H7 (cell line): Measurements from ENCODE around the gene JPT2. TPM values are rescaled to one million over a fixed set of nuclear protein-coding genes. Genes with fewer than 3 reads are reported as not detected.

Experiments used
- DNase-seq: peaks from one replicate; pipeline ENCODE4 v3.0.0; 2012
- H3K27me3 ChIP-seq: 2 replicates; pipeline ENCODE4 v1.6.0; 2011; ENCODE audit warnings: mild to moderate bottlenecking, low read length; ENCODE audit not compliant: control insufficient read depth, insufficient read depth
- H3K36me3 ChIP-seq: replicated peaks from 2 replicates; pipeline ENCODE4 v1.5.1; 2011; ENCODE audit warnings: low read length; ENCODE audit not compliant: control insufficient read depth, insufficient read depth
- H3K4me3 ChIP-seq: 2 replicates; pipeline ENCODE4 v1.5.1; 2011; ENCODE audit warnings: low read depth, mild to moderate bottlenecking, control low read depth, low read length, moderate library complexity; ENCODE audit not compliant: insufficient read depth
- total RNA-seq: library from RNA; depleted of rRNA; stranded (reverse); fragments of >200 nt; shearing (Covaris generic); gene quantifications from 2 replicates; pipeline ENCODE4 v1.2.3, GENCODE V29; 2014

The JPT2 gene
- total RNA-seq, 1 experiment from 2014 or later: 126 TPM

GRCh38 chr16:1642148-1642547 is 35.9 kb upstream of the JPT2 start:
- H3K36me3 ChIP-seq: peaks cover 27% of the 10 kb centered on the region

DNA sequence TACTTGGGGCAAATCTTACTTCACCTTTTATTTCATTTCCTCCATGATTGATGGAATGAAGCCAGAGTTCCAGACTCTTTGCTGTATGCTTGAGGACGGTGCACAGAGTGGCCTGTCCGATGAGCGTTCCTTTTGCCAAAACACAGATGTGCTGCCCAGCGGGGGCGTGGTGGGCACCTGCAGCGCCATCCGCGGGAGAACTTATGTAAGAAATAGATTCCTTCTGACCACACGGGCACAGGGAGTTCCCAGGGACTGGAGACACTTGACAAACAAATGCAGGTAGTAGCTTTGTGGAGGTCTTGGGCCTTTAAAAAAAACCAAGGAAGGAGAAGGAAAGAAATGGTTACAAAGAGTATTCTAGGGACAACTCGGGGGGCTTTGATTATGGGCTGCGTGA is 35.3 kb upstream of the JPT2 start:
- DNase-seq: no peak
- Histone ChIP-seq H3K36me3 (peaks cover 27% of the 10 kb centered on the region), H3K27me3 (no peaks in the 10 kb centered on the region), H3K4me3 (no peak overlapping the region)

More at GRCh38 chr16:1642148-1642547, 35.9 kb upstream of the JPT2 start:
- Histone ChIP-seq H3K27me3 (no peaks in the 10 kb centered on the region), H3K4me3 (no peak overlapping the region)
- DNase-seq: no peak

DNA sequence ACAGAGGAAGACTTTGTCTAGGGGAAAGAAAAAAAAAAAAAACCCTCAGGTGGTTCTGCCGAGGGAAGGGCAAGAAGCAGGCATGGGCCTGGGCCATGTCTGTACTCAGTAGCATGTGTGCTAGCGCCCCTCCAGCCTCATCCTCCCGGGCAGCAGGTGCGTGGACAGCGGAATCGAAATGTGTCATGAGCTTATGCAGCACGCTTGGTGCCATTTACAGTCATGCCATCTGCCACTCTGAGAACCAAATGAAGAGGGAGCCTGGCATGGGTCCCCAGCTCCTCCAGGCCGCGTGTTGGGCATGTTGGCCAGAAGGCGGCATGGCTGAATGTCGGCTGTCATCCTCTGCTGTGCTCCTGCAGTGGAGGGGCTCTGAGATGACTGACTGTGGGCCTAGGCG is 34.6 kb upstream of the JPT2 start:
- Histone ChIP-seq H3K4me3 (no peak overlapping the region), H3K36me3 (peaks cover 24% of the 10 kb centered on the region), H3K27me3 (no peaks in the 10 kb centered on the region)
- no peak for DNase-seq

GRCh38 chr16:1645914-1646525 is 32.1 kb upstream of the JPT2 start:
- Histone ChIP-seq H3K4me3 (no peak overlapping the region), H3K36me3 (peaks cover 17% of the 10 kb centered on the region), H3K27me3 (no peaks in the 10 kb centered on the region)
- DNase-seq: no peak

DNA sequence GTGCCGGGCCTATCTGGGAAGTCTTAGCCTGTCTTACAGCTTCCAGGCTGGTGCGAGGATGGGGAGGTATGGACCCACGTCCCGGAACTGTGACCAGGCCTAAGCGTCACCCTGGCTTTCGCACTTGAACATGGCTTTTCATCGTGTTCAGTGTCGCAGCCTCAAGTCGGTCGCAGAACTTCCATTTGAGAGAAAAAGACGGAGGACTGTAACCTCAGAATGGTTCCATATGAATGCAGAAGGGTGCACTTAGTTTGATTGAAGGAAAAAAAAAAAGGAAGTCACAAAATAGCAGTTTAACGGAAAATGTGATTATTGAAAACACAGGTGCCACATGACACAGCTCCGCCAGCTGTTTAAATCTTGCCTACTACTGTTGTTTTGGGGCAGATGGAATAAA is 30.2 kb upstream of the JPT2 start:
- DNase-seq: no peak
- Histone ChIP-seq H3K36me3 (peaks cover 19% of the 10 kb centered on the region), H3K27me3 (no peaks in the 10 kb centered on the region), H3K4me3 (no peak overlapping the region)

DNA sequence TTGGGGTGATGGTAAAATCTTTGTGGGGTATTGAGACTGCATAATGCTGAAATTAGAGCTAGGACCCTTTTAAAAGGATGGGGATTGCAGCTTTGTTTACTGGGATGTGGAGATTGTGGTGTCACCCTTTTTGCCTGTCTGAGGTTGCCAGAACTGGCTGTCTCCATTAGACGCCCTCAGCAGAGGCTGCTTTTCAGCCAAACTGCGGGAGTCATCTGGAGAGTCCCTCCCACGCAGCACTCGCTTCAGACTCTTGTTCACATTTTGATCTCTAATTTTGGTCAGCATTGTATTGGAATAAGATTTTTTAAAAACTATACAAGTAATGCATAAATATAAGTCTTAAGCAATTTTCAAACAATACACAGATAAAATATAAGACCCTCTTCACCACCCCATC is 27.9 kb upstream of the JPT2 start:
- peaks cover 25% of the 10 kb centered on the region for H3K36me3 ChIP-seq
- no peak for DNase-seq
- no peak overlapping the region for H3K4me3 ChIP-seq
- H3K27me3 ChIP-seq: no peaks in the 10 kb centered on the region

- peaks cover 26% of the 10 kb centered on the region for H3K36me3 ChIP-seq
- no peak for DNase-seq
- no peak overlapping the region for H3K4me3 ChIP-seq
- H3K27me3 ChIP-seq: no peaks in the 10 kb centered on the region
Observed at GRCh38 chr16:1651094-1651973, 26.7 kb upstream of the JPT2 start.

DNA sequence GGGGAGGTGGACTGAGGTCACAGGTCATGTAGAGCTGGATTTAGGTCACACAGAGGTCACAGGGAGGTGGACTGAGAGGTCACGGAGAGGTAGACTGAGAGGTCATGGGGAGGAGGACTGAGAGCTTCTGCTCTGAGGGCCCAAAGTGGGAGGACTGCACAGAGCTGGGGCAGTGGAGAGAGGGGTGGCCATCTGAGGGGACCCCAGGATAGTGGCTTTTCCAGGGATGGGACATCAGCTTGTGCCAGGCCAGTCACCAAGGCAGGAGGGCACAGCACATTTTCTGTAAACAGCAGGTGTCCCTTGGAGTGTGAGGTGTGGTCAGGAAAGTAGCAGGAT is 26.1 kb upstream of the JPT2 start:
- no peak for DNase-seq
- Histone ChIP-seq H3K4me3 (no peak overlapping the region), H3K27me3 (no peaks in the 10 kb centered on the region), H3K36me3 (peaks cover 26% of the 10 kb centered on the region)

GRCh38 chr16:1653023-1653422 is 25.1 kb upstream of the JPT2 start:
- H3K36me3 ChIP-seq: peaks cover 26% of the 10 kb centered on the region
- H3K27me3 ChIP-seq: no peaks in the 10 kb centered on the region
- no peak for DNase-seq
- no peak overlapping the region for H3K4me3 ChIP-seq

GRCh38 chr16:1654505-1655268 is 23.4 kb upstream of the JPT2 start:
- Histone ChIP-seq H3K27me3 (no peaks in the 10 kb centered on the region), H3K4me3 (no peak overlapping the region), H3K36me3 (peaks cover 27% of the 10 kb centered on the region)
- DNase-seq: no peak

DNA sequence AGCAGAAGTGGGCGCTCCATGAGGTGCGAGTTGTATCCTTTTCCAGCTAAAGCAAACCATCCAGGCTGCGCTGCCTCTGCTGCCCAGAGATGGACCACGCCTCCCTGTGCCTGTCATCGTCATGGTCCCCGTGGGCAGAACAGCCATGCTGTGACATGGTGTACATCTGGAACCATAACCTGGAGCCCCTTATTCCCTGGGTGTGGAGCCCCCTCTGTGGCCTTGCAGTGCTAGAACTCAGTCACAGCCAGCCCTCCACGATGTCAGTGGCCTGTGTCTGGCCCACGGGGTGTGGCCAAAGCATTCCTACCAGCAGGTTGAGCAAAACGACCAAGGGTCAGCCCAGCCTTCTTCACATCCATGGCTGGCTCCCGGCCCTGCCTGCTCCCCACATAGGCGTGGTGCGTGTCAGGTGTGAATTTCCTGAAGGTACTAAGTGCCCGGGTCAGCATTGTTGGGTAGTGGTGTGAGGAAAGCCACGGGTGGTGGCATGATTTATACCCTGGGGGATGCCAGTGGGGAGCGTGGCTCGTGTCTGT is 22.7 kb upstream of the JPT2 start:
- peaks cover 30% of the 10 kb centered on the region for H3K36me3 ChIP-seq
- H3K4me3 ChIP-seq: no peak overlapping the region
- DNase-seq: no peak
- H3K27me3 ChIP-seq: no peaks in the 10 kb centered on the region

DNA sequence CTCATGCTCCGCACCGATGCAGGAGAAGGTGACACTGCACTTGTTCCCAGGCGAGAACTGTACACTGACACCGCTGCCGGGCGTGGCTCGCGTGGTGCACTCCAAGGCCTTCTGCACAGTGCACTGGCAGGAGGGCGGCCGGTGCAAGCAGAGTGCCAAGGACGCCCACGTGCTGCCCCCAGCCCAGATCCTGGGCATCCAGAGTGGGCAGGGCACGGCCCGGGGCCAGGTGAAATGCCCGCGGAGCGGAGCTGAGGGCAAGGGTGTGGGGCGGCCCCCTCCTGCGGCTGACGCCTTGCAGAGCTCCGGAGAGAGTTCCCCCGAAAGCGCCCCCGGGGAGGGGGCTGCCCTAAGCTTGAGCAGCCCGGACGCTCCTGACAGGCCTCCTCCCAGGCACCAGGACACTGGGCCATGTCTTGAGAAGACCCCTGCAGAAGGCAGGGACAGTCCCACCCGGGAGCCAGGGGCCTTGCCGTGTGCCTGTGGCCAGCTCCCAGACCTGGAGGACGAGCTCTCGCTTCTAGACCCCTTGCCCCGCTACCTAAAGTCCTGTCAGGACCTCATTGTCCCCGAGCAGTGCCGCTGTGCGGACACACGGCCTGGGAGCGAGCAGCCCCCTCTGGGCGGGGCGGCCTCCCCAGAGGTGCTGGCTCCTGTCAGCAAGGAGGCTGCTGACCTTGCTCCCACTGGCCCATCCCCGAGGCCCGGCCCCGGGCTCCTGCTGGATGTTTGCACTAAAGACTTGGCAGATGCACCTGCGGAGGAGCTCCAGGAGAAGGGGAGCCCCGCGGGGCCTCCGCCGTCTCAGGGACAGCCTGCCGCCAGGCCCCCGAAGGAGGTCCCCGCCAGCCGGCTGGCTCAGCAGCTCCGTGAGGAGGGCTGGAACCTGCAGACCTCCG is 21.9 kb upstream of the JPT2 start:
- peaks cover 29% of the 10 kb centered on the region for H3K36me3 ChIP-seq
- no peak for DNase-seq

GRCh38 chr16:1656808-1657617 is 21.1 kb upstream of the JPT2 start:
- no peak for DNase-seq
- H3K4me3 ChIP-seq: no peak overlapping the region
- peaks cover 24% of the 10 kb centered on the region for H3K36me3 ChIP-seq
- H3K27me3 ChIP-seq: no peaks in the 10 kb centered on the region

More for the DNA sequence above, 21.9 kb upstream of the JPT2 start:
- no peak overlapping the region for H3K4me3 ChIP-seq
- no peaks in the 10 kb centered on the region for H3K27me3 ChIP-seq
